Stimulated activated CD8-positive, alpha-beta memory T cell treated with anti-CD3 and anti-CD28 coated beads, Interleukin-2, amount 100 ng/mL, for 1 hour (primary cell): ENCODE data around the gene KIAA0586.

Experiments
- DNase-seq, 2 donors: peaks; one replicate each; pipeline ENCODE4 v3.0.0-alpha.2; 2020; ENCODE audit warnings: low read depth in 2 of 2

Gene KIAA0586

GRCh38 chr14:58598028-58598803 is 170.7 kb downstream of the KIAA0586 start:
- DNase-seq = no peak

DNA sequence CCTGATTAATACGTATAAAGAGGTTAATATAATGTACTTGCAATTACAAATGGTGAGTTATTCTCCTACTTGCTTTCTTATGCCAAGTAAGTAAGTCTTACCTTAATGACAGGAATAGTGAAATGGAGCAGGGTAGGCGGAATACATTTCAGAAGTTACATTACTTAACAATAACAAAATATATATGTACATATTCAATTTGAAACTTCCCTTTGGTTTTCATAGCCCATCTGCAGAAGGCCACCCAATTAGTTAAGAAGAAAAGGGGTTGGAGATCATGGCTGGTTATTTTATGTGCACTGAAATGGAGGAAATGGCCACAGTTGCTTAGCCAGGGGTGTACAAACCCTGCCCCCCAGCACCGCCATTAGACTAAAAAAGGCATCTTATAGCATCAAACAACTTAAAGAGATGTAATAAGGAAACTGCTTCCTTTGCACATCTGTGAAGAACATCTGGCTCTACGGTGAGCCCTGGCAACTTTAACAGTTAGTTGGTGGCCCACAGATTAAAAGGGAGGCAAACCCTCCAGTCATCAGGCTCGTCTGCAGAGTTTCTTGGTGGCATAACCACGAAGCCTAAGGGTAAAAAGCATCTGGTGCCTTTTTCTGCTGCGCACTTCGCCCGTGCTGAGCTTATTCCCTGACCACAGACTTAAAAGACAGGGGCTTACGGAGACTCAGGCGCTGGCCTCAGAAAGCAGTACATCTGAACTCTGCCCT is 171.4 kb downstream of the KIAA0586 start:
- no peak for DNase-seq

- DNase-seq = no peak
Measured at GRCh38 chr14:58599707-58600106, 172.2 kb downstream of the KIAA0586 start.
